GM08714 (cell line): ENCODE results near the gene ZCCHC14.

Source experiments
- H3K4me3 ChIP-seq: fragments of 200-500 bp; sonication (Bioruptor generic); 2 replicates; pipeline ENCODE4 v1.5.1; 2014; ENCODE audit warnings: mild to moderate bottlenecking, low read length, inconsistent platforms
- ZNF274 ChIP-seq: IDR thresholded peaks from 2 replicates; pipeline ENCODE4 v1.6.1; 2012; ENCODE audit warnings: mild to moderate bottlenecking, low read depth, low read length

The ZCCHC14 gene

GRCh38 chr16:87453326-87453725, 39.5 kb downstream of the ZCCHC14 start:
- no peak overlapping the region for H3K4me3 ChIP-seq
- TF ChIP-seq ZNF274 = no peak

GRCh38 chr16:87451563-87452210, 41.1 kb downstream of the ZCCHC14 start:
- no peak overlapping the region for H3K4me3 ChIP-seq
- no peak for TF ChIP-seq ZNF274

- TF ChIP-seq ZNF274 = no peak
- no peak overlapping the region for H3K4me3 ChIP-seq
These were observed 44.0 kb downstream of the ZCCHC14 start for GRCh38 chr16:87448866-87449265.

- no peak for TF ChIP-seq ZNF274
- H3K4me3 ChIP-seq = no peak overlapping the region
These were observed 45.5 kb downstream of the ZCCHC14 start for GRCh38 chr16:87447323-87447722.

GRCh38 chr16:87446479-87446878, 46.3 kb downstream of the ZCCHC14 start:
- no peak overlapping the region for H3K4me3 ChIP-seq
- TF ChIP-seq ZNF274 = no peak

GRCh38 chr16:87445486-87445885, 47.3 kb downstream of the ZCCHC14 start:
- H3K4me3 ChIP-seq = no peak overlapping the region
- TF ChIP-seq ZNF274 = no peak

- H3K4me3 ChIP-seq = no peak overlapping the region
- TF ChIP-seq ZNF274 = no peak
These were observed 48.9 kb downstream of the ZCCHC14 start for GRCh38 chr16:87443964-87444363.

GRCh38 chr16:87443016-87443415, 49.8 kb downstream of the ZCCHC14 start:
- TF ChIP-seq ZNF274 = no peak
- no peak overlapping the region for H3K4me3 ChIP-seq

- H3K4me3 ChIP-seq = no peak overlapping the region
- no peak for TF ChIP-seq ZNF274
These were observed 50.2 kb downstream of the ZCCHC14 start for GRCh38 chr16:87442581-87442966.

- no peak overlapping the region for H3K4me3 ChIP-seq
- TF ChIP-seq ZNF274 = no peak
These were observed 50.8 kb downstream of the ZCCHC14 start for GRCh38 chr16:87441886-87442580.

GRCh38 chr16:87439926-87440325, 52.9 kb downstream of the ZCCHC14 start:
- no peak for TF ChIP-seq ZNF274
- no peak overlapping the region for H3K4me3 ChIP-seq

GRCh38 chr16:87438611-87438985, 54.2 kb downstream of the ZCCHC14 start:
- H3K4me3 ChIP-seq = no peak overlapping the region
- TF ChIP-seq ZNF274 = no peak

GRCh38 chr16:87437911-87438610, 54.8 kb downstream of the ZCCHC14 start:
- no peak for TF ChIP-seq ZNF274

GRCh38 chr16:87437327-87437726, 55.5 kb downstream of the ZCCHC14 start:
- no peak for TF ChIP-seq ZNF274
- no peak overlapping the region for H3K4me3 ChIP-seq

More at GRCh38 chr16:87437911-87438610, 54.8 kb downstream of the ZCCHC14 start:
- H3K4me3 ChIP-seq = no peak overlapping the region
